ENCODE data around the gene WFDC13.
"Not testable (repeated sequence)": the region's sequence is repeated elsewhere in the genome, so short reads cannot be mapped to it uniquely, and the experiment has no call there.

The WFDC13 gene

GRCh38 chr20:45701873-45702272 lies at the start of gene WFDC13:
TSS of gene WFDC13 (plus strand) at chr20:45702038. CDS start at chr20:45702124, 86 bp downstream.
- DNase-seq = no peak
- in situ Hi-C loops (cut with HindIII; ENCODE audit: low pct_ligation_motif_present, low pct_unique_long_range_greater_than_20kb, low sequenced_read_pairs) = no loop called here

- in situ Hi-C loops (cut with HindIII; ENCODE audit: low pct_ligation_motif_present, low pct_unique_long_range_greater_than_20kb, low sequenced_read_pairs); DNase-seq: not testable (repeated sequence)
Observed at GRCh38 chr20:45657038-45657437, 44.8 kb upstream of the WFDC13 start.

GRCh38 chr20:45670139-45670538 lies 31.7 kb upstream of the WFDC13 start, which contains the start of gene WFDC11:
TSS of gene WFDC11 (minus strand) at chr20:45670239. CDS start at chr20:45650600, 19,639 bp downstream.
- in situ Hi-C loops (cut with HindIII; ENCODE audit: low pct_ligation_motif_present, low pct_unique_long_range_greater_than_20kb, low sequenced_read_pairs) = no loop called here
- DNase-seq = no peak

- in situ Hi-C loops (cut with HindIII; ENCODE audit: low pct_ligation_motif_present, low pct_unique_long_range_greater_than_20kb, low sequenced_read_pairs) = no loop called here
- no peak for DNase-seq
Observed at GRCh38 chr20:45672765-45673164, 29.1 kb upstream of the WFDC13 start.

- no peak for DNase-seq
- in situ Hi-C loops (cut with HindIII; ENCODE audit: low pct_ligation_motif_present, low pct_unique_long_range_greater_than_20kb, low sequenced_read_pairs) = no loop called here
Observed at GRCh38 chr20:45679650-45680049, 22.2 kb upstream of the WFDC13 start.

- in situ Hi-C loops (cut with HindIII; ENCODE audit: low pct_ligation_motif_present, low pct_unique_long_range_greater_than_20kb, low sequenced_read_pairs) = no loop called here
Observed at GRCh38 chr20:45685896-45686295, 15.9 kb upstream of the WFDC13 start.

GRCh38 chr20:45693346-45693745 lies 8.5 kb upstream of the WFDC13 start:
- DNase-seq; in situ Hi-C loops (cut with HindIII; ENCODE audit: low pct_ligation_motif_present, low pct_unique_long_range_greater_than_20kb, low sequenced_read_pairs): not testable (repeated sequence)

More at GRCh38 chr20:45685896-45686295, 15.9 kb upstream of the WFDC13 start:
- peak; percentile 20 for DNase-seq

- DNase-seq = no peak
- in situ Hi-C loops (cut with HindIII; ENCODE audit: low pct_ligation_motif_present, low pct_unique_long_range_greater_than_20kb, low sequenced_read_pairs) = no loop called here
Observed at GRCh38 chr20:45695496-45695895, 6.3 kb upstream of the WFDC13 start.

- in situ Hi-C loops (cut with HindIII; ENCODE audit: low pct_ligation_motif_present, low pct_unique_long_range_greater_than_20kb, low sequenced_read_pairs) = no loop called here
- DNase-seq = no peak
Observed at GRCh38 chr20:45701104-45701503, 734 bp upstream of the WFDC13 start.

GRCh38 chr20:45704969-45705637 lies 3.3 kb downstream of the WFDC13 start, which contains the start of gene WFDC10B:
TSS of gene WFDC10B (minus strand) at chr20:45705019. CDS start at chr20:45685992, 19,027 bp downstream.
- DNase-seq = no peak
- in situ Hi-C loops (cut with HindIII; ENCODE audit: low pct_ligation_motif_present, low pct_unique_long_range_greater_than_20kb, low sequenced_read_pairs) = no loop called here

GRCh38 chr20:45716141-45716688 lies 14.4 kb downstream of the WFDC13 start:
- DNase-seq; in situ Hi-C loops (cut with HindIII; ENCODE audit: low pct_ligation_motif_present, low pct_unique_long_range_greater_than_20kb, low sequenced_read_pairs): not testable (repeated sequence)

- DNase-seq = no peak
- in situ Hi-C loops (cut with HindIII; ENCODE audit: low pct_ligation_motif_present, low pct_unique_long_range_greater_than_20kb, low sequenced_read_pairs) = no loop called here
Observed at GRCh38 chr20:45722047-45722446, 20.2 kb downstream of the WFDC13 start, which contains the start of gene SPINT4. TSS of gene SPINT4 (plus strand) at chr20:45722347. CDS start at chr20:45722368, 21 bp downstream.

- in situ Hi-C loops (cut with HindIII; ENCODE audit: low pct_ligation_motif_present, low pct_unique_long_range_greater_than_20kb, low sequenced_read_pairs) = no loop called here
- no peak for DNase-seq
Observed at GRCh38 chr20:45725134-45725533, 23.3 kb downstream of the WFDC13 start.

- no peak for DNase-seq
- in situ Hi-C loops (cut with HindIII; ENCODE audit: low pct_ligation_motif_present, low pct_unique_long_range_greater_than_20kb, low sequenced_read_pairs) = no loop called here
Observed at GRCh38 chr20:45727044-45727443, 25.2 kb downstream of the WFDC13 start.

GRCh38 chr20:45732199-45732598 lies 30.4 kb downstream of the WFDC13 start:
- DNase-seq = no peak
- in situ Hi-C loops (cut with HindIII; ENCODE audit: low pct_ligation_motif_present, low pct_unique_long_range_greater_than_20kb, low sequenced_read_pairs) = no loop called here

- in situ Hi-C loops (cut with HindIII; ENCODE audit: low pct_ligation_motif_present, low pct_unique_long_range_greater_than_20kb, low sequenced_read_pairs) = no loop called here
- no peak for DNase-seq
Observed at GRCh38 chr20:45735552-45735951, 33.7 kb downstream of the WFDC13 start.

- in situ Hi-C loops (cut with HindIII; ENCODE audit: low pct_ligation_motif_present, low pct_unique_long_range_greater_than_20kb, low sequenced_read_pairs) = no loop called here
- no peak for DNase-seq
Observed at GRCh38 chr20:45735988-45736387, 34.1 kb downstream of the WFDC13 start.

GRCh38 chr20:45742596-45742995 lies 40.8 kb downstream of the WFDC13 start:
- in situ Hi-C loops (cut with HindIII; ENCODE audit: low pct_ligation_motif_present, low pct_unique_long_range_greater_than_20kb, low sequenced_read_pairs) = no loop called here

GRCh38 chr20:45745015-45745414 lies 43.2 kb downstream of the WFDC13 start:
- no peak for DNase-seq
- in situ Hi-C loops (cut with HindIII; ENCODE audit: low pct_ligation_motif_present, low pct_unique_long_range_greater_than_20kb, low sequenced_read_pairs) = no loop called here

More at GRCh38 chr20:45742596-45742995, 40.8 kb downstream of the WFDC13 start:
- no peak for DNase-seq

- DNase-seq = no peak
- in situ Hi-C loops (cut with HindIII; ENCODE audit: low pct_ligation_motif_present, low pct_unique_long_range_greater_than_20kb, low sequenced_read_pairs) = no loop called here
Observed at GRCh38 chr20:45751721-45752120, 49.9 kb downstream of the WFDC13 start.
